NCI-H146 (cell line): ENCODE data around the gene RPL7L1.
A peak's percentile ranks its signal among the peaks of the same experiment; 100 is the strongest.
"Not testable (repeated sequence)": the region's sequence is repeated elsewhere in the genome, so short reads cannot be mapped to it uniquely, and the experiment has no call there.

Experiments used
- DNase-seq: peaks from one replicate; lab custom pipeline; 2025; lab: John Stamatoyannopoulos, UW

The RPL7L1 gene

DNA sequence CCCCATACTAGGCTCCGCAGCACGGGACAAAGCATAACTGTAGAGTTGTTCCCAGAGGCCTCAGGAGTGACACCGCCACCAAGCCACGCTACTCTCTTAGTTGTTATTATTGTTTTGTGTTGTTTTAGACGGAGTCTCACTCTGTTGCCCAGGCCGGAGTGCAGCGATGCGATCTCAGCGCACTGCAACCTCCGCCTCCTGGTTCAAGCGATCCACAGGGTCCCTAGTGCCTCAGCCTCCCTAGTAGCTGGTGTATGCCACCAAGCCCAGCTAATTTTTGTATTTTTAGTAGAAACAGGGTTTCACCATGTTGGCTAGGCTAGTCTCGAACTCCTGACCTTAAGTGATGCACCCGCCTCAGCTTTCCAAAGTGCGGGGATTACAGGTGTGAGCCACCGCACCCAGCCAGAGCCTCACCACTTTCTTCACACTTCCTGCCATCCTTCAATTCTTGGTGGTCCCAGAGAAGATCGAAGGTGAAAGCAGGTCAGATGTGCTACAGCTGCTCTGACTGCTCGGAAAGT lies 11.8 kb downstream of the RPL7L1 start:
- DNase-seq = no peak

DNA sequence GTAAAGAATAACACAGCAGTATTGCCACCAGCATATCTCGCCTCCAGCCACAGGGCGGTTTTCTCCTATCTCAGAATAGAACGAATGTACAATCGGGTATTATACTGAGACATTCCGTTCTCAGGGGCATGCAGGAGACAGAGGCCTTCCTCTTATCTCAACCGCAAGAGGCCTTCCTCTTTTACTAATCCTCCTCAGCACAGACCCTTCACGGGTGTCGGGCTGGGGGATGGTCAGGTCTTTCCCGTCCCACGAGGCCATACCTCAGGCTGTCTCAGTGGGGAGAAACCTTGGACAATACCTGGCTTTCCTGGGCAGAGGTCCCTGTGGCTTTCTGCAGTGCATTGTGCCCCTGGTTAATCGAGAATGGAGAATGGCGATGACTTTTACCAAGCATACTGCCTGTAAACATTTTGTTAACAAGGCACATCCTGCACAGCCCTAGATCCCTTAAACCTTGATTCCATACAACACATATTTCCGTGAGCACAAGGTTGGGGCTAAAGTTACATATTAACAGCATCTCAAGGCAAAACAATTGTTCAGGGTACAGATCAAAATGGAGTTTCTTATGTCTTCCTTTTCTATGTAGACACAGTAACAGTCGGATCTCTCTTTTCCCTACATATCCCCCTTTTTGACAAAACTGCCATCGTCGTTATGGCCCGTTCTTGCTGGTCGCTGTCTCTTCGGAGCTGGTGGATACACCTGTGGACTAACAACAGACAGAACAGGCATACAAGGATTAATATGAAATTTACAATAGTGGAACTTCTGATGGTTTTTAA lies 14.8 kb downstream of the RPL7L1 start:
- not testable (repeated sequence) for DNase-seq

DNA sequence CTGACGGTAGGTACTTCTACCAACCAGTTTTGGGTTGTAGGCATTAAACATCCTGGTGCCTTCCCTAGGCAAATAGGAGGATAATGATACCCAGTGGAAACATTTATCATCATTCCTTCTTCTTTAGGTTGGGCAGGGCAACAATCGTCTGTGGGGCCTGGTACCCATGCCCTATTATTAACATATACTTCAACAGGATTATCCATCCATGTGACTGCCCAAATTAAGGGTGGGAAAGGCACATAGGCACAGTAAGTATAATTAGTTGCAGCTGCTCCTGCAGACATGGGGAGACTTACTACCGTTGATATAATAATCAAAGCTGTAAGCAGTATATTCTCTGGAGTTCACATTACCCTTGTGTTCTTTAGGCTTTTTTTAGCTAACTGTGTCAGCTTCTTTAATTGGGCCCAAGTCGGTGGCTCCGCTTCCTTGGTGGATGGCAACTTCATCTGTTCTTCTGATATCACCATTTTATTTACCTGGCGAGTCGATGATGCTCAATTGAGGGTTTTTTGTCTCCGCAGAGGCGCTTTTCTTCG lies 16.8 kb downstream of the RPL7L1 start:
- no peak for DNase-seq

DNA sequence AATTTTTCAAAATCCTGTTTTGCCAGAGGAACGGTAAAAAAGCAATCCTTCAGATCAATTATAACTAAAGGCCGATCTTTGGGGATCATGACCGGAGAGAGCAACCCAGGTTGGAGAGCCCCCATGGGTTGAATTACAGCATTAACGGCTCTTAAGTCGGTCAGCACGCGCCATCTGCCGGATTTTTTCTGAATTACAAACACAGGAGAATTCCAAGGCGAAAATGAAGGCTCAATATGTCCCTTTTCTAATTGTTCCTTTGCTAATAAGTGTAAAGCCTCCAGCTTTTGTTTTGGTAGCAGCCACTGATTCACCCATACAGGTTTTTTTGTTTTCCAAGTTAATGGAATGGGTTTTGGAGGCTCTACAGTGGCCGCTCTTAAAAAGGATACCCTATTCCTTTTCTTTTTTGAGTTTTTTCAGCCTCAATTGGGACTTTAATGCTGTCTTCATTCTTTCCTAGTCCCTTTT lies 19.5 kb downstream of the RPL7L1 start:
- DNase-seq = peak; percentile 82

DNA sequence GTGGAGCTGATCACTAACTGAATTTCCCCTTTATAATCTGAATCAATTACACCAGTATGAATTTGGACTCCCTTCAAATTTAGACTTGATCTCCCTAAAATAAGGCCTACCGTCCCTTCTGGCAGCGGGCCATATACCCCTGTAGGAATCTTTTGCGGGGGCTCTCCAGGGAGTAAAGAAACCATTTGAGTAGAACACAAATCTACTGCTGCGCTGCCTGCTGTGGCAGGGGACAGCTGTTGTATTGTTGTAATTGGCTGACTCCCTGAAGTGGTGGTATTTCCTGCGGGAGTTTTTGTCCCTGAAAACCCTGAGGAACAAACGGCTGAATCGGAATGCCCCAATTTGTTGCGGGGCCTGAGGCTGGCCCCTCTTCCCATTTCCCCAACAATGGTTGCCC lies 20.5 kb downstream of the RPL7L1 start:
- DNase-seq = peak; percentile 77

DNA sequence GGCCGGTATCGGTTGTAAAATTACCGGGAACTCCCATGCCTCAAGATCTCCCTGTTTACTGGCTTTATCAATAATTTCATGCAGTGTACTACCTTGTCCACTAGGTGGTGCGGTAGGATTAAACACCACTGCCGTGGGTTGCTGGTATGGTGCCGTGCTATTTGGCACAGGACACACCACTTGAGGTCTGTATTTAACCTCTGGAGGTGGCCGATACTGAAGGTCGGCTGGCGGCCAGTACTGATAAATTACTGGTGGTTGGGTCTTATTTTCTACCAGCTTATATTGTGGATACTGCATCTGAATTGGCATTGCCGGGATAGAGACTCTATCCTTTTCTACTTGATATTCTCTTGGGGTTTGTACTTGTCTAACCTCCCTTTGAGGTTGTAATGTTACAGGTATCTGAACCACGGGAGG lies 22.1 kb downstream of the RPL7L1 start:
- peak; percentile 93 for DNase-seq

DNA sequence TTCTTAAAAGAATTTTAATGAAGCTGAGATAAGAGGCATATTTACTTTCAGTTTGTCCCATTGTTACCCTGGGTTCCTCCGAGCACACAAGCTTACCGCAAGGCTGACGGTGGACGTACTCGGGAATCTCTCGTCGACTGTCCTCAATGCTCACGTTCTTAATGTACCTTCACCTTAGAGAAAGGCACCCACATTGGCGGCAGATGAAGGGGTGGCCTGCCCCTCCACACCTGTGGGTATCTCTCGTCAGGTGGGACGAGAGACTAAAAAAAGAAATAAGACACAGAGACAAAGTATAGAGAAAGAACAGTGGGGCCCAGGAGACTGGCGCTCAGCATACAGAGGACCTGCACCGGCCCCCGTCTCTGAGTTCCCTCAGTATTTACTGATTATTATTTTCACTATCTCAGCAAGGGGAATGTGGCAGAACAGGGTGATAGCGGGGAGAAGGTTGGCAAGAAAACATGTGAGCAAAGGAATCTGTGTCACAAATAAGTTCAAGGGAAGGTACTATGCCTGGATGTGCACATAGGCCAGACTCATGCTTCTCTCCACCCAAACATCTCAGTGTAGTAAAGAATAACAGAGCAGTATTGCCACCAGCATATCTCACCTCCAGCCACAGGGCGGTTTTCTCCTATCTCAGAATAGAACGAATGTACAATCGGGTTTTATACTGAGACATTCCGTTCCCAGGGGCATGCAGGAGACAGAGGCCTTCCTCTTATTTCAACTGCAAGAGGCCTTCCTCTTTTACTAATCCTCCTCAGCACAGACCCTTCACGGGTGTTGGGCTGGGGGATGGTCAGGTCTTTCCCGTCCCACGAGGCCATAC lies 23.2 kb downstream of the RPL7L1 start:
- DNase-seq = not testable (repeated sequence)

DNA sequence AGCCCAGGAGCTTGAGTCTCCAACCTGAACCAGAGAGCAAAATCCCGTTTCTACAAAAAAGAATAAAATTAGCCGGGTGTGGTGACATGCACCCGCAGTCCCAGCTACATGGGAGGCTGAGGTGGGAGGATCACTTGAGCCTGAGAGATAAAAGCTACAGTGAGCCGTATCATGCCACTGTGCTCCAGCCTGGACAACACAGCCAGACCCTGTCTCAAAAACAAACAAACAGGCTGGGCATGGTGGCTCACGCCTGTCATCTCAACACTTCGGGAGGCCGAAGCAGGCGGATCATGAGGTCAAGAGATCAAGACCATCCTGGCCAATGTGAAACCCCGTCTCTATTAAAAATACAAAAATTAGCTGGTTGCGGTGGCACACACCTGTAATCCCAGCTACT lies 25.1 kb downstream of the RPL7L1 start:
- DNase-seq = no peak

DNA sequence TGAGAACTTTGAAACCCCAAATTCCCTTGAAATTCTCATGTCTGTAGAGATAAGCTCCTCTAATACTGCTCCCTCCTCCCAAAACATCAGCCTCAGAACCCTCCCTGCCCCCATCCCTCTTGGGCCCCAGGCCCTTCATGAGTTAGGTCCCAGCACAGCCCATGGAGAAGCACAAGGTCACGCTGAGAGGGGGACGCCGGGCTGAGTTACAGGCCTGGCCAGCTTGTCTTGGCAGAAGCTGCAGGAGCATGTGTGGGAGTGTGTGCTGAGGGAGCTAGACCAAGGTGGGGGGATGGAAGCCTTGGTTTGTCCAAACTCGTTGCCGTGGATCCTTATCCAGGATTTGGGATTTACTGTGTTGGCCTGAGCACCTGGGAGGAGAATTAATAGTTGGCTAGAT lies 27.9 kb downstream of the RPL7L1 start:
- DNase-seq = no peak

DNA sequence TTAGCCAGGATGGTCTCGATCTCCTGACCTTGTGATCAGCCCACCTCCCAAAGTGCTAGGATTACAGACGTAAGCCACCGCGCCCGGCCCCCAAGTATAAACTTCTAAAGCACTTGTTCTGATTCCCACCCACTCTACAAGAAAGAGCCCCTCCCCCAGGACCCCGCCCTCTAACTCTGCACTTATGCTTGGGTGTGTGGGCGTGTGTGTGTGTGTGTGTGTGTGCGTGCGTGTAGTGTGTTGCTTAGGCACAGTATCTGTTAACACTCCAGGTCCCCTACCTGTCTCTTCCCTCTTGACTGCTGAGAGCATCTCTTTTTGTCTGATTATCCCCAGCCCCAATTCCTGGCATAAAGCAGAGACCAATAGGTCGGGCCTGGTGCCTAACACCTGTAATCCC lies 30.4 kb downstream of the RPL7L1 start:
- DNase-seq = no peak

DNA sequence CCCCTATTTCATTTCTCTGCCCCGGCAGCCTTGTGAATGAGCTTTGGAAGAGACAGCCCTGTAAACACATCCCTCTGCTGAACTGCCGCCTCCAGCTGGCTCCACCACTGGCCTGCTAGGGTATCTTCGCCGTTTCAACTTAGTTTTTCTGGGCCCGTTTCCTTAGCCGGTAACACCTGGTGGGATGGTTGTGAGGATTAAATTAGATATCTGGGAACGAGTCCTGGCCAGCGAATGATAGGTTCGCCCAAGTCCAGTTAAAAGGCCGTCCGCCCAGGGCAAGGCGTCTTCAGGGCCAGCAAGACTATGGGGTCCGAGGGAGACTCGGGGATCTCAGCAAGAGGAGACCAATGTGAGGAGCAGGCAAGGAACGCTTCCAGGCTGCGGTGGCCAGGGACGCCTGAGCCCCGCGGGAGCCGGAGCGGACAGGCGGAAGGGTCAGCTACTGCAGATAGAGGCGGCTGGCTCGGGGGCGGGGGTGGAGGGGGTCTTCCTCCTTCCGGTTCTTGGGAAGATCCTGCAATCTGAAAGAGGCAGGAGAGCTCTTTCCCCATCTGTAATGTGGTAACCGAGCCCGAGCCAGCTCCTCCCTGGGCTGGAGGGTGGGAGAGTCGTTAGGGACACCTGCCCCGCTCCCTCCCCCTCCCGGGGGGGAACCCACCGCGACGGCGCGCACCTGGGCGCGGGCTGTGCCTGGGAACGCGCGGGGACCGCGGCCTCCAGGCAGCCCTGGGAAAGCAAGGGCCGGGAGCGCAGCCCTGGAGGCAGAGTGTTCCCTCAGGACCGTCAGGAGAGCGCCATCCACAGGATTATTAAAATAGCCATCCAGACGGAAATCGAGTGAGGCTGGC lies 32.0 kb downstream of the RPL7L1 start:
- peak; percentile 94 for DNase-seq

DNA sequence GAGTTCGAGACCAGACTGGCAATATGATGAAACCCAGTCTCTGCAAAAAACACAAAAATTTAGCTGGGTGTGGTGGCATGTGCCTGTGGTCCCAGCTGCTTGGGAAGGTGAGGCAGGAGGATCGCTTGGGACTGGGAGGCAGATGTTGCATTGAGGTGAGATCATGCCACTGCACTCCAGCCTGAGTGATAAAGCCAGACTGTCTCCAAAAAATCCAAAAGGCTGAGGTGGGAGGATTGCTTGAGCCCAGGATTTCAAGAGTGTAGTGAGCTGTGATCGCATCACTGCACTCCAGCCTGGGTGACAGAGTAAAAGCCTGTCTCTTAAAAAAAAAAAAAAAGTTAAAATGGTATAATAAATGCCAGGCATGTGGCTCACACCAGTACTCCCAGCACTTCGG lies 35.1 kb downstream of the RPL7L1 start:
- no peak for DNase-seq

DNA sequence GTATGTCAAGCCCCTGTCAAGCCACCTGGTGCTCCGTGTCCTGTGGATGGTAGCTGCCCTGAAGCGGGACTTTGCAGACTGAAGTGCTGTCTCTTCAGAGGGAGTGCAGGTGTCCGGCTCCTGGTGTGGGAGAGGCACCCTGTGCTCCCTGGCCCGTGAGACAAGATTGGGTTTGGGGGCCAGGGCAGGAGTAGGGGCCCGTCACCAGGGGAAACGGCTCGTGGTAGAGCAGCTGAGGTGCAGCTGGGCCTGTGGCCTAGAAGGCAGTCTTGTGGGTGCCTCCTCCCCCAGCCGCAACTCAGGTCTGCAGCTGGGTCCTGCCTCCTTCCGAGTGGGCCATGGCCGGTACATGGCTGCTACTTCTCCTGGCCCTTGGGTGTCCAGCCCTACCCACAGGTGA lies 36.3 kb downstream of the RPL7L1 start, which contains the start of gene PTCRA:
Gene PTCRA, plus strand, starts transcription at position 322 of the 400 bp plus-strand sequence. Its CDS starts 17 bp downstream, at position 339.
- DNase-seq = no peak

DNA sequence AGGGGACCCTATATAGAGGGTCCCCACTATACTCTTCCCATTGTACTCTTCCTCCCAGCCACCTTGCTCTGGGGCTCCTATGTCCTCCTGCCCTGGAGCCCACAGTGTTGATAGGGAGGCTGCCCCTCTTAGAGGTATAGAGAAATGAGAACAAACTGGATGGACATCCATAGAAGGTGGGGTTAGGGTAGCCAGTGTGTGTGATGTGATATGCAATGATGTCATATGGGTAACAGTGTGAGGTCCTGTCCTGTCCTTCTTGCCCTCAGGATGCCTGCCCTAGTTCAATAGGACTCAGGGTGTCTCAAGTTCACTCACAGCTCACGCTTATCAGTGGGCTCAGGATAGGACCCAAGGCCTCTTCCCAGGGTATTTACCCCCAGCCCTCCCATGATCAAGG lies 36.9 kb downstream of the RPL7L1 start:
- DNase-seq = no peak

DNA sequence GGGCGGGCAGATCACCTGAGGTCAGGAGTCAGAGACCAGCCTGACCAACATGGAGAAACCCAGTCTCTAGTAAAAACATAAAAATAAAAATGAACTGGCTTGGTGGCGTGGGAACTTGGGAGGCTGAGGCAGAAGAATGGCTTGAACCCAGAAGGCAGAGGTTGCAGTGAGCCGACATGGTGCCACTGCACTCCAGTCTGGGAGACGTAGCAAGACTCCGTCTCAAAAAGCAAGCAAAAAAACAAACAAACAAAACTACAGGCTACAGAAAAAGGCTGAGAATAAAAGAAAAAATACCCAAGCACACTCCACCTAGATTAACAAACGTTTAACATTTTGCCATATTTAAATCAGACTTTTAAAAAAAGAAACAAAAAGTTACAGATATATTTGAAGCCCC lies 42.4 kb downstream of the RPL7L1 start:
- DNase-seq = no peak

DNA sequence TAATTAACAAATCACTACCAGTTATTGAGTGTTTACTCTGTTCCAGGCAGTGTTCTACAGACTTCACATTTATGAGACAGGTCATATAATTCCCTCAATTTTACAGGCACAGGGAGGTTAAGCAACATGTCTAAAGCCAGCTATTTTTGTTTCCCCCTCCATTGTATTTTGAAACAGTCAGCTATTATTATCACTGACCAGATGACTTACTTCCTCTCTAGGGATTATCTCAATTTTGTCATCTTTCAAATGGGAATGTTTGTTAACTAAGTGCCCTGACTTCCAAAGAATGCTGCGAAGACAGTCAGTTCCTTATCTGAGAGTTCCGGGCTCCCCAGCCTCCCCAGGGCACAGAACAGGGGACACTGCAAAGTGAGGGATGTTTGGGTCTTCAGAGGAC lies 44.2 kb downstream of the RPL7L1 start:
- DNase-seq = no peak

DNA sequence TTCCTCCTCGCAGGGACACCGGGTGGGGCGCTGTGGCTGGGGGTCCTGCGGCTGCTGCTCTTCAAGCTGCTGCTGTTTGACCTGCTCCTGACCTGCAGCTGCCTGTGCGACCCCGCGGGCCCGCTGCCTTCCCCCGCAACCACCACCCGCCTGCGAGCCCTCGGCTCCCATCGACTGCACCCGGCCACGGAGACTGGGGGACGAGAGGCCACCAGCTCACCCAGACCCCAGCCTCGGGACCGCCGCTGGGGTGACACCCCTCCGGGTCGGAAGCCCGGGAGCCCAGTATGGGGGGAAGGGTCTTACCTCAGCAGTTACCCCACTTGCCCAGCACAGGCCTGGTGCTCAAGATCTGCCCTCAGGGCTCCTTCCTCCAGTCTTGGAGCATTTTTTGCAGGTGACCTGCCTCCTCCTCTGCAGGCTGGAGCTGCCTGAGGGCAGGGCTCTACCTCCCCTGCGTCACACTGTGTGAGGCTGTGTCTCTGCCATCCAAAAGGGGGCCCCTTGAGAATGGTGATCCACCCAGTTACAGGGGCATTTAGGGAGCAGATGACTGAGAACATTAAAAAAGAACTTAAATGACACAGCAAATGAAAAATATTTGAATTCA lies 45.9 kb downstream of the RPL7L1 start:
- DNase-seq = no peak

DNA sequence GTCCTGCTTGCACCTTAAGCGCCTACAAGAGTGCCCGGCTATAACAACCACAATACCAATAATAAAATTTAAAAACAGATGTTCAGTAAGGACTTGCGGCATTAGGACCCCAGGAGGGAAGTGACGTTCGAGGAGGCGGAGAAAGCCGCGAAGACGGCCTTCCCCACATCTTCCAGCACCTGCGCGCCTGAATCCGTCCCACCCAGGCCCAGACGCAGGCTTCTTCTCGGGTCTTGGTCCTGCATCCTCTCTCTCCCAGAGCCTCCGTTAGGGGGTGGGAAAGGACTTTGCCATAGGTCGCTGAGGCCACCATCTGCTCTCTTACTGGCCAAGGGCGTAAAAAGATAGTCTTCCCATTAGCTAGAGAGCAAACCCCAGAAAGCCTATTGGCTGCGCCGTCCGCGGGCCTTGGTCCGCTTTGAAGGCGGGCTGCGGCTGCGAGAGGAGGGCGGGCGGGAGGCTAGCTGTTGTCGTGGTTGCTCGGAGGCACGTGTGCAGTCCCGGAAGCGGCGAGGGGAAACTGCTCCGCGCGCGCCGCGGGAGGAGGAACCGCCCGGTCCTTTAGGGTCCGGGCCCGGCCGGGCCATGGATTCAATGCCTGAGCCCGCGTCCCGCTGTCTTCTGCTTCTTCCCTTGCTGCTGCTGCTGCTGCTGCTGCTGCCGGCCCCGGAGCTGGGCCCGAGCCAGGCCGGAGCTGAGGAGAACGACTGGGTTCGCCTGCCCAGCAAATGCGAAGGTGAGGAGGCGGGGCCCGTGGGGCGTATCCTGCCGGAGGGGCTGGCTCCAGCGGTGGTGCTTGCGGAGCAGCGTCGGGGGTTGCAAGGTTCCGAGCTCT lies 49.8 kb downstream of the RPL7L1 start, which contains the start of gene CNPY3:
Gene CNPY3, plus strand, starts transcription at position 495 of the 835 bp plus-strand sequence. Its CDS starts 91 bp downstream, at position 586.
- peak; percentile 100 for DNase-seq

DNA sequence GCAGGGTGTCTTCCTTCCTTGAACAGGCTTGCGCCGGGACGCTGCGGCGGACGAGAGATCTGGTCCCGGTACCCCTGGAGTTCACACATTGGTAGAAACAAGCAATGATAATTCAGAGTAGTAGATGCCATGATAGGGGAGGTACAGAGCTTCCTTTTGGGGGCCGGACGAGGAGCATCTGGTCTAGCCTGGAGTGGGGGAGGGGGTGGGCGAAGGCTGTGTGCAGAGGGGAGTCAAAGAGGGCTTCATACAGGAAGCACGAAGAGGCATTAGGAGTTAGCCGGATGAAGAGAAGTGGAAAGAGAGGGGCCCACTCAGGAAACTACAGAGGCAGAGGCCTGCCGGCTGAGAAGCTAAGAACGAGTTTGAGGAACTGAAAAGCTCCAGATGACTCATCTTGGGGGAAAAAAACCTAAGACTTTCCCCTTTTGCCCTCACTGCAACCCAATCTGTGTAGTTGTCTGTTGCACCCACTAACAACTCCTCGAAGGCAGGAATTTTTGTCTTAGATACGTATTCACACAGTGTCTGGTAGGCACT lies 50.5 kb downstream of the RPL7L1 start:
- DNase-seq = peak; percentile 79

DNA sequence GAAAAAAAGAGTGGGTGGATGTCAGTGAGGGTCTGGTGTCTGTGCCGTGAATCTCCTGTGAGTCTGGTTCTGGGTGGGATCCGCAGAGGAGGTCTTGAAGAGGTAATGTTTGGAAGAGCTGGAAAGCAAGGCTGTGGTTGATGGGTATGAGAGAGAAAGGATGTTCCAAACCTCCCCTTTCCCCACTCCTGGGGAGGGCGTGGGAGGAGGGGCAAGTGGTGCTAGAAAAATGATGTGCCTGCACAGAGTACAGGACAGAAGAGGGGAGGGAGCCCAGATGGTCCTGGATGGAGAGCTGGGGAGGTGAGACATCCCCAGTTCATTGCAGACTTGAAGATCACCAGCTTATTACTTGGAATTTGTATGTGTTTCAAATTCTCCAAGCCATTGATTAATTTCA lies 53.0 kb downstream of the RPL7L1 start:
- DNase-seq = no peak
